Glomerular visceral epithelial cell (primary cell): ENCODE data around the gene TMBIM4.
"Not testable (repeated sequence)": the region's sequence is repeated elsewhere in the genome, so short reads cannot be mapped to it uniquely, and the experiment has no call there.

ENCODE experiments used
- DNase-seq: peaks from one replicate; pipeline ENCODE4 v3.0.0-alpha.2; 2016; ENCODE audit errors: extremely low spot score

Gene TMBIM4

GRCh38 chr12:66184822-66185221, 15.0 kb upstream of the TMBIM4 start:
- not testable (repeated sequence) for DNase-seq

GRCh38 chr12:66182956-66183355, 13.2 kb upstream of the TMBIM4 start:
- no peak for DNase-seq

GRCh38 chr12:66176105-66176900, 6.5 kb upstream of the TMBIM4 start:
- no peak for DNase-seq

GRCh38 chr12:66174391-66175325, 4.9 kb upstream of the TMBIM4 start:
- DNase-seq = not testable (repeated sequence)

GRCh38 chr12:66170606-66171005, 810 bp upstream of the TMBIM4 start:
- DNase-seq = no peak

- DNase-seq = no peak
Observed at GRCh38 chr12:66168410-66168809, 1.4 kb downstream of the TMBIM4 start.

GRCh38 chr12:66166561-66166960, 3.2 kb downstream of the TMBIM4 start:
- no peak for DNase-seq

- DNase-seq = no peak
Observed at GRCh38 chr12:66165141-66165540, 4.7 kb downstream of the TMBIM4 start.

- no peak for DNase-seq
Observed at GRCh38 chr12:66164349-66164821, 5.4 kb downstream of the TMBIM4 start.

- no peak for DNase-seq
Observed at GRCh38 chr12:66163289-66163688, 6.5 kb downstream of the TMBIM4 start.

- DNase-seq = no peak
Observed at GRCh38 chr12:66162701-66163100, 7.1 kb downstream of the TMBIM4 start.

- DNase-seq = no peak
Observed at GRCh38 chr12:66160704-66161103, 9.1 kb downstream of the TMBIM4 start.

GRCh38 chr12:66159123-66159522, 10.7 kb downstream of the TMBIM4 start:
- DNase-seq = no peak

- no peak for DNase-seq
Observed at GRCh38 chr12:66156654-66157053, 13.1 kb downstream of the TMBIM4 start.

- DNase-seq = no peak
Observed at GRCh38 chr12:66154776-66155175, 15.0 kb downstream of the TMBIM4 start.

- no peak for DNase-seq
Observed at GRCh38 chr12:66152732-66153131, 17.1 kb downstream of the TMBIM4 start.

- no peak for DNase-seq
Observed at GRCh38 chr12:66149702-66150398, 19.9 kb downstream of the TMBIM4 start.

- DNase-seq = peak; percentile 53
Observed at GRCh38 chr12:66144791-66145754, 24.7 kb downstream of the TMBIM4 start.

- no peak for DNase-seq
Observed at GRCh38 chr12:66143868-66144267, 25.9 kb downstream of the TMBIM4 start.

GRCh38 chr12:66142826-66143225, 27.0 kb downstream of the TMBIM4 start:
- DNase-seq = no peak

- no peak for DNase-seq
Observed at GRCh38 chr12:66141299-66141698, 28.5 kb downstream of the TMBIM4 start.
